Panc1 (cell line): Measurements from ENCODE around the gene VAMP5.

ENCODE experiments used
- POLR2AphosphoS5 ChIP-seq: IDR thresholded peaks from 2 replicates; pipeline ENCODE4 v1.6.1; 2012; ENCODE audit warnings: mild to moderate bottlenecking, low read depth, low read length, moderate library complexity
- SIN3A ChIP-seq: IDR thresholded peaks from 2 replicates; pipeline ENCODE4 v1.6.1; 2012; ENCODE audit warnings: low read depth, mild to moderate bottlenecking, low read length, moderate library complexity, borderline replicate concordance; ENCODE audit not compliant: insufficient read depth
- TF ChIP-seq, protein P1 (sequence below): fragments of 450-650 bp; IDR thresholded peaks from 2 replicates; pipeline ENCODE4 v1.5.1; 2017; ENCODE audit warnings: mild to moderate bottlenecking

DNA sequence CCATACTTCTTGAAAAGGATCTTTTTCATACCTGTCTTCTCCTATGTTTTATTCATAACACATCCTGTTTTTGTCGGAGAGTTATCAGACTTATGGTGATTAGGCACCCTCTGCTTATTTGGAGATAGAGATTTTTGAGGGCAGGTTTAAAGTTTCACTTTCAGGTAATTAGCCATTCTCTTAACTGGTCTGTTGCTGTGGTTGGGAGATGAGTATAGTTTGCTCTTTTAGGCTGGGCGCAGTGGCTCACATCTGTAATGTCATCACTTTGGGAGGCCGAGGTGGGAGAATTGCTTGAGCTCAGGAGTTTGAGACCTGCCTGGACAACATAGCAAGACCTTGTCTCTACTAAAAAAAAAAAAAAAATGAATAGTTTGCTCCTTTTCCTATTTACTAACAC, 58.5 kb downstream of the VAMP5 start:
- TF ChIP-seq, protein P1, sequence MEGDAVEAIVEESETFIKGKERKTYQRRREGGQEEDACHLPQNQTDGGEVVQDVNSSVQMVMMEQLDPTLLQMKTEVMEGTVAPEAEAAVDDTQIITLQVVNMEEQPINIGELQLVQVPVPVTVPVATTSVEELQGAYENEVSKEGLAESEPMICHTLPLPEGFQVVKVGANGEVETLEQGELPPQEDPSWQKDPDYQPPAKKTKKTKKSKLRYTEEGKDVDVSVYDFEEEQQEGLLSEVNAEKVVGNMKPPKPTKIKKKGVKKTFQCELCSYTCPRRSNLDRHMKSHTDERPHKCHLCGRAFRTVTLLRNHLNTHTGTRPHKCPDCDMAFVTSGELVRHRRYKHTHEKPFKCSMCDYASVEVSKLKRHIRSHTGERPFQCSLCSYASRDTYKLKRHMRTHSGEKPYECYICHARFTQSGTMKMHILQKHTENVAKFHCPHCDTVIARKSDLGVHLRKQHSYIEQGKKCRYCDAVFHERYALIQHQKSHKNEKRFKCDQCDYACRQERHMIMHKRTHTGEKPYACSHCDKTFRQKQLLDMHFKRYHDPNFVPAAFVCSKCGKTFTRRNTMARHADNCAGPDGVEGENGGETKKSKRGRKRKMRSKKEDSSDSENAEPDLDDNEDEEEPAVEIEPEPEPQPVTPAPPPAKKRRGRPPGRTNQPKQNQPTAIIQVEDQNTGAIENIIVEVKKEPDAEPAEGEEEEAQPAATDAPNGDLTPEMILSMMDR = no peak
- no peak for TF ChIP-seq POLR2AphosphoS5
- TF ChIP-seq SIN3A = no peak
